K562 (cell line): ENCODE data around the gene MAST3. TPM values are rescaled to one million over a fixed set of nuclear protein-coding genes. Genes with fewer than 3 reads are reported as not detected.
A peak's percentile ranks its signal among the peaks of the same experiment; 100 is the strongest.

Experiments used
- CREM ChIP-seq: IDR thresholded peaks from 2 replicates; pipeline ENCODE4 v1.6.1; 2014; ENCODE audit warnings: antibody characterized with exemption, low read depth
- E2F3 ChIP-seq: fragments of 250-450 bp; sonication (Bioruptor Pico); IDR thresholded peaks from 2 replicates; pipeline ENCODE4 v1.4.0; 2020; ENCODE audit warnings: mild to moderate bottlenecking
- EP300 ChIP-seq: IDR thresholded peaks from 2 replicates; pipeline ENCODE4 v1.6.1; 2012; ENCODE audit warnings: low read length, improper control_type of control experiment
- FOXP1 ChIP-seq: sonication (generic); formaldehyde crosslinking; IDR thresholded peaks from 2 replicates; pipeline ENCODE4 v1.8.0; 2022; ENCODE audit warnings: mild to moderate bottlenecking, missing genetic modification reagents
- MCM5 ChIP-seq: fragments of 450-650 bp; IDR thresholded peaks from 2 replicates; pipeline ENCODE4 v1.6.1; 2016; ENCODE audit warnings: low read depth
- MCM7 ChIP-seq, 2 experiments: fragments of 450-650 bp; IDR thresholded peaks; 2 replicates each; pipeline ENCODE4 v1.6.1; 2016 to 2018
- MXI1 ChIP-seq: IDR thresholded peaks from 2 replicates; pipeline ENCODE4 v1.6.1; 2011; ENCODE audit warnings: low read depth, mild to moderate bottlenecking, improper control_type of control experiment, low read length
- POLR2B ChIP-seq: fragments of 450-650 bp; IDR thresholded peaks from 2 replicates; pipeline ENCODE4 v1.6.1; 2018; ENCODE audit warnings: low read depth; ENCODE audit not compliant: partially characterized antibody
- TAF7 ChIP-seq: fragments of 450-650 bp; IDR thresholded peaks from 2 replicates; pipeline ENCODE4 v1.6.1; 2016; ENCODE audit warnings: missing genetic modification characterization, missing compliant biosample characterization
- TAF9B ChIP-seq: fragments of 450-650 bp; IDR thresholded peaks from 2 replicates; pipeline ENCODE4 v1.6.1; 2018; ENCODE audit warnings: mild to moderate bottlenecking; ENCODE audit not compliant: partially characterized antibody
- U2AF1 ChIP-seq: fragments of 200-400 bp; formaldehyde crosslinking; optimal IDR thresholded peaks from 2 replicates; pipeline ENCODE3; 2017; ENCODE audit warnings: mild to moderate bottlenecking, low read depth, low read length, moderate library complexity
- ZFP36 ChIP-seq: fragments of 150-350 bp; IDR thresholded peaks from 2 replicates; pipeline ENCODE4 v1.6.1; 2018; ENCODE audit warnings: low read length, low read depth; ENCODE audit not compliant: partially characterized antibody
- ZFX ChIP-seq: sonication (generic); formaldehyde crosslinking; IDR thresholded peaks from 2 replicates; pipeline ENCODE4 v1.8.0; 2022; ENCODE audit warnings: mild to moderate bottlenecking, missing genetic modification reagents, moderate library complexity
- ZNF239 ChIP-seq: fragments of 250-450 bp; sonication (Bioruptor Pico); IDR thresholded peaks from 2 replicates; pipeline ENCODE4 v1.4.0; 2020; ENCODE audit warnings: mild to moderate bottlenecking
- polyA plus RNA-seq, 8 experiments: library from polyadenylated mRNA; depleted of rRNA in 4 of 8; stranded (reverse) in 5 of 8; unstranded in 3 of 8; fragments of >200 nt; fragmentation: Nextera tagmentation in 2 of 8; fragmentation: Illumina TruSeq in 1 of 8; extraction: Ambion mirVana in 2 of 8; extraction: Trizol in 1 of 8; gene quantifications; 2 replicates each; pipeline versions ENCODE4 v1.2.1 to v1.2.3, GENCODE V29; 2011 to 2014; ENCODE audit warnings: inconsistent platforms in 1 of 8, missing spikeins in 1 of 8
- total RNA-seq, 7 experiments: library from RNA; depleted of rRNA in 6 of 7; stranded (reverse); fragments of >200 nt in 6 of 7; fragmentation: Illumina TruSeq in 2 of 7; extraction: Trizol in 2 of 7; gene quantifications; 2 replicates each; pipeline versions ENCODE4 v1.2.1 to v1.2.3, GENCODE V29; 2011 to 2021; ENCODE audit warnings: low replicate concordance in 1 of 7
- TF ChIP-seq, protein P1 (sequence below), 2 experiments: fragments of 450-650 bp in 1 of 2; sonication (generic) in 1 of 2; formaldehyde crosslinking; conservative IDR thresholded peaks; 2 replicates each; pipeline versions ENCODE4 v1.4.0 to v1.8.1; 2020 to 2022; ENCODE audit warnings: mild to moderate bottlenecking in 1 of 2, missing genetic modification reagents in 1 of 2
- TF ChIP-seq, protein P2 (sequence below): fragments of 250-450 bp; sonication (Bioruptor Pico); IDR thresholded peaks from 2 replicates; pipeline ENCODE4 v1.6.1; 2021; ENCODE audit warnings: mild to moderate bottlenecking
- TF ChIP-seq, protein P3 (sequence below): fragments of 450-650 bp; formaldehyde crosslinking; IDR thresholded peaks from 2 replicates; pipeline ENCODE4 v1.4.0; 2022; ENCODE audit warnings: missing genetic modification characterization
- TF ChIP-seq, protein P4 (sequence below): fragments of 450-650 bp; IDR thresholded peaks from 2 replicates; pipeline ENCODE4 v1.6.1; 2016; ENCODE audit warnings: borderline replicate concordance
- TF ChIP-seq, protein P5 (sequence below): fragments of 450-650 bp; IDR thresholded peaks from 2 replicates; pipeline ENCODE4 v1.7.1; 2018; ENCODE audit warnings: mild to moderate bottlenecking, low read depth; ENCODE audit not compliant: partially characterized antibody
- TF ChIP-seq, protein P6 (sequence below): fragments of 250-450 bp; sonication (Bioruptor Pico); IDR thresholded peaks from 2 replicates; pipeline ENCODE4 v1.9.0; 2021; ENCODE audit warnings: mild to moderate bottlenecking, inconsistent platforms

MAST3 gene
- total and polyA plus RNA-seq, 9 of the 15 experiments (the other 6 are each of a cell fraction or from before 2014, with no cell fraction given), result 0.94 to 9.9 (median 2.4) TPM

DNA sequence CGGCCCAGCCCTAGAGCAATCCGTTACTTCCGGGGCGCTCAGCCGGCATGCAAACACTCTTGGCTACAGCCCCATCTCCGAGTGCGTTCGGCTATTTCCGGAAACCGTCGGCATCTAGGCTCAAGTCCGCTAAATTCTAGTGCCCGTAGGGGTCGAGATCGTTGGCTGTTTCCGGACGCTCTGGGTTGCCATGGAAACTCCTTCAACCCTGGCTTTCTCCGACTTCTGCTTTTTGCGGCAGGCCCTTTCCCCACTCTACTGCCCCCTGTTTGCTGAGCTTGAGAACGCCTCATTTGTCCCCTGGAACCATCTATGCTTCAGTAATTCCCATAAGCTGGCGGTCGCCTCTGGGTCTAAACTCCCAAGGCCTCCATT lies 54.9 kb downstream of the MAST3 start (continued):
- TF ChIP-seq ZFP36 (peak; percentile 53), TAF7 (tag) (no peak), MXI1 (peak; percentile 79), POLR2B (peak; percentile 55), ZFX (CRISPR knock-in tag) (peak; percentile 45), ZNF239 (0 out of 2 replicates have a peak, but pooled peaks have one; percentile 15), E2F3 (CRISPR knock-in tag) (no peak), MCM5 (no peak), U2AF1 (no peak), CREM (peak; percentile 60), TAF9B (no peak), FOXP1 (CRISPR knock-in tag) (no peak), MCM7 (IDR thresholded peaks at IDR 0.05) (no peak), EP300 (no peak)
- TF ChIP-seq, protein P1, sequence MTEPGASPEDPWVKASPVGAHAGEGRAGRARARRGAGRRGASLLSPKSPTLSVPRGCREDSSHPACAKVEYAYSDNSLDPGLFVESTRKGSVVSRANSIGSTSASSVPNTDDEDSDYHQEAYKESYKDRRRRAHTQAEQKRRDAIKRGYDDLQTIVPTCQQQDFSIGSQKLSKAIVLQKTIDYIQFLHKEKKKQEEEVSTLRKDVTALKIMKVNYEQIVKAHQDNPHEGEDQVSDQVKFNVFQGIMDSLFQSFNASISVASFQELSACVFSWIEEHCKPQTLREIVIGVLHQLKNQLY (CRISPR knock-in tag; conservative IDR thresholded peaks at IDR 0.05), result no peak
- TF ChIP-seq, protein P2, sequence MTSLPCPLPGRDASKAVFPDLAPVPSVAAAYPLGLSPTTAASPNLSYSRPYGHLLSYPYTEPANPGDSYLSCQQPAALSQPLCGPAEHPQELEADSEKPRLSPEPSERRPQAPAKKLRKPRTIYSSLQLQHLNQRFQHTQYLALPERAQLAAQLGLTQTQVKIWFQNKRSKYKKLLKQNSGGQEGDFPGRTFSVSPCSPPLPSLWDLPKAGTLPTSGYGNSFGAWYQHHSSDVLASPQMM (CRISPR knock-in tag), result no peak
- TF ChIP-seq, protein P3, sequence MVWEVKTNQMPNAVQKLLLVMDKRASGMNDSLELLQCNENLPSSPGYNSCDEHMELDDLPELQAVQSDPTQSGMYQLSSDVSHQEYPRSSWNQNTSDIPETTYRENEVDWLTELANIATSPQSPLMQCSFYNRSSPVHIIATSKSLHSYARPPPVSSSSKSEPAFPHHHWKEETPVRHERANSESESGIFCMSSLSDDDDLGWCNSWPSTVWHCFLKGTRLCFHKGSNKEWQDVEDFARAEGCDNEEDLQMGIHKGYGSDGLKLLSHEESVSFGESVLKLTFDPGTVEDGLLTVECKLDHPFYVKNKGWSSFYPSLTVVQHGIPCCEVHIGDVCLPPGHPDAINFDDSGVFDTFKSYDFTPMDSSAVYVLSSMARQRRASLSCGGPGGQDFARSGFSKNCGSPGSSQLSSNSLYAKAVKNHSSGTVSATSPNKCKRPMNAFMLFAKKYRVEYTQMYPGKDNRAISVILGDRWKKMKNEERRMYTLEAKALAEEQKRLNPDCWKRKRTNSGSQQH (CRISPR knock-in tag), result 0 out of 2 replicates have a peak, but pooled peaks have one; percentile 55
- TF ChIP-seq, protein P4, sequence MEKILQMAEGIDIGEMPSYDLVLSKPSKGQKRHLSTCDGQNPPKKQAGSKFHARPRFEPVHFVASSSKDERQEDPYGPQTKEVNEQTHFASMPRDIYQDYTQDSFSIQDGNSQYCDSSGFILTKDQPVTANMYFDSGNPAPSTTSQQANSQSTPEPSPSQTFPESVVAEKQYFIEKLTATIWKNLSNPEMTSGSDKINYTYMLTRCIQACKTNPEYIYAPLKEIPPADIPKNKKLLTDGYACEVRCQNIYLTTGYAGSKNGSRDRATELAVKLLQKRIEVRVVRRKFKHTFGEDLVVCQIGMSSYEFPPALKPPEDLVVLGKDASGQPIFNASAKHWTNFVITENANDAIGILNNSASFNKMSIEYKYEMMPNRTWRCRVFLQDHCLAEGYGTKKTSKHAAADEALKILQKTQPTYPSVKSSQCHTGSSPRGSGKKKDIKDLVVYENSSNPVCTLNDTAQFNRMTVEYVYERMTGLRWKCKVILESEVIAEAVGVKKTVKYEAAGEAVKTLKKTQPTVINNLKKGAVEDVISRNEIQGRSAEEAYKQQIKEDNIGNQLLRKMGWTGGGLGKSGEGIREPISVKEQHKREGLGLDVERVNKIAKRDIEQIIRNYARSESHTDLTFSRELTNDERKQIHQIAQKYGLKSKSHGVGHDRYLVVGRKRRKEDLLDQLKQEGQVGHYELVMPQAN, result peak; percentile 86; the same call in 1 of the 2 replicates
- TF ChIP-seq, protein P5, sequence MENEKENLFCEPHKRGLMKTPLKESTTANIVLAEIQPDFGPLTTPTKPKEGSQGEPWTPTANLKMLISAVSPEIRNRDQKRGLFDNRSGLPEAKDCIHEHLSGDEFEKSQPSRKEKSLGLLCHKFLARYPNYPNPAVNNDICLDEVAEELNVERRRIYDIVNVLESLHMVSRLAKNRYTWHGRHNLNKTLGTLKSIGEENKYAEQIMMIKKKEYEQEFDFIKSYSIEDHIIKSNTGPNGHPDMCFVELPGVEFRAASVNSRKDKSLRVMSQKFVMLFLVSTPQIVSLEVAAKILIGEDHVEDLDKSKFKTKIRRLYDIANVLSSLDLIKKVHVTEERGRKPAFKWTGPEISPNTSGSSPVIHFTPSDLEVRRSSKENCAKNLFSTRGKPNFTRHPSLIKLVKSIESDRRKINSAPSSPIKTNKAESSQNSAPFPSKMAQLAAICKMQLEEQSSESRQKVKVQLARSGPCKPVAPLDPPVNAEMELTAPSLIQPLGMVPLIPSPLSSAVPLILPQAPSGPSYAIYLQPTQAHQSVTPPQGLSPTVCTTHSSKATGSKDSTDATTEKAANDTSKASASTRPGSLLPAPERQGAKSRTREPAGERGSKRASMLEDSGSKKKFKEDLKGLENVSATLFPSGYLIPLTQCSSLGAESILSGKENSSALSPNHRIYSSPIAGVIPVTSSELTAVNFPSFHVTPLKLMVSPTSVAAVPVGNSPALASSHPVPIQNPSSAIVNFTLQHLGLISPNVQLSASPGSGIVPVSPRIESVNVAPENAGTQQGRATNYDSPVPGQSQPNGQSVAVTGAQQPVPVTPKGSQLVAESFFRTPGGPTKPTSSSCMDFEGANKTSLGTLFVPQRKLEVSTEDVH, result peak; percentile 55
- TF ChIP-seq, protein P6, sequence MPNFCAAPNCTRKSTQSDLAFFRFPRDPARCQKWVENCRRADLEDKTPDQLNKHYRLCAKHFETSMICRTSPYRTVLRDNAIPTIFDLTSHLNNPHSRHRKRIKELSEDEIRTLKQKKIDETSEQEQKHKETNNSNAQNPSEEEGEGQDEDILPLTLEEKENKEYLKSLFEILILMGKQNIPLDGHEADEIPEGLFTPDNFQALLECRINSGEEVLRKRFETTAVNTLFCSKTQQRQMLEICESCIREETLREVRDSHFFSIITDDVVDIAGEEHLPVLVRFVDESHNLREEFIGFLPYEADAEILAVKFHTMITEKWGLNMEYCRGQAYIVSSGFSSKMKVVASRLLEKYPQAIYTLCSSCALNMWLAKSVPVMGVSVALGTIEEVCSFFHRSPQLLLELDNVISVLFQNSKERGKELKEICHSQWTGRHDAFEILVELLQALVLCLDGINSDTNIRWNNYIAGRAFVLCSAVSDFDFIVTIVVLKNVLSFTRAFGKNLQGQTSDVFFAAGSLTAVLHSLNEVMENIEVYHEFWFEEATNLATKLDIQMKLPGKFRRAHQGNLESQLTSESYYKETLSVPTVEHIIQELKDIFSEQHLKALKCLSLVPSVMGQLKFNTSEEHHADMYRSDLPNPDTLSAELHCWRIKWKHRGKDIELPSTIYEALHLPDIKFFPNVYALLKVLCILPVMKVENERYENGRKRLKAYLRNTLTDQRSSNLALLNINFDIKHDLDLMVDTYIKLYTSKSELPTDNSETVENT (CRISPR knock-in tag), result no peak
